ENCODE results near the gene FGR.

FGR gene

GRCh38 chr1:27601771-27602461 is 33.1 kb downstream of the FGR start:
- peak overlapping the region; percentile 39 for H3K4me3 ChIP-seq (ENCODE audit: low read depth, low read length)

GRCh38 chr1:27601321-27601770 is 33.6 kb downstream of the FGR start:
- H3K4me3 ChIP-seq (ENCODE audit: low read depth, low read length), result no peak overlapping the region

DNA sequence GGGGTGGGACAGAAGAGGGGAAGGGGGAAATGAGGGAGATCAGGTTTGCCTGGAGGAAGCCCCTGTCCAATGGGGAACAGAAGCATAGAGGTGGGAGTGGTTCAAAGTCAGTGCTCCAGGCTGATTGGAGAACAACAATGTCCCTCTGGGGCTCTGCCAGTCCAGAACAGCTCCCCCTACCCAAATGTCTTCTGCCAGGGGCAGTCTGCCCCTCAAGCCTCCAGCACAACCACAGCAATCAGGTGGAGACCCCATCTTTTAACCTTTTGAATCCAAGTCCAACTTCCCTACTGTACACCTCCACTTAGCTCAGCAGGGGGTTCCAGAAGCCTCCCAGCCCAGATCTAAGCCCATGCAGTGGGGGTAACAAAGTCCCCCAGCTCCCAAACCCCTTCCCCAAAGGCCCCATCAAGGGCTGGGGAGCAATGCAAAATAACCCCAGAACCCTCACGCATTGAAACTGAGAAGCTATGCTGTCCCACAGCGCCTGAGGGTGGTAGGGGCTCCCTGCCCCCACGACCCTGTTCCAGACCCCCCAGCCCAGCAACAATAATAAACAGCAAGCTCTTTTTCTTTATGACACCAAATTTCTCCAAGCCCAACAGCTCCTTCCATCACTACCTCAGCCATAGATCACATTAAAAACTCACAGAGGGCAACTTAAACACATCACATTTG is 34.3 kb downstream of the FGR start:
- H3K4me3 ChIP-seq (ENCODE audit: low read depth, low read length), result no peak overlapping the region

DNA sequence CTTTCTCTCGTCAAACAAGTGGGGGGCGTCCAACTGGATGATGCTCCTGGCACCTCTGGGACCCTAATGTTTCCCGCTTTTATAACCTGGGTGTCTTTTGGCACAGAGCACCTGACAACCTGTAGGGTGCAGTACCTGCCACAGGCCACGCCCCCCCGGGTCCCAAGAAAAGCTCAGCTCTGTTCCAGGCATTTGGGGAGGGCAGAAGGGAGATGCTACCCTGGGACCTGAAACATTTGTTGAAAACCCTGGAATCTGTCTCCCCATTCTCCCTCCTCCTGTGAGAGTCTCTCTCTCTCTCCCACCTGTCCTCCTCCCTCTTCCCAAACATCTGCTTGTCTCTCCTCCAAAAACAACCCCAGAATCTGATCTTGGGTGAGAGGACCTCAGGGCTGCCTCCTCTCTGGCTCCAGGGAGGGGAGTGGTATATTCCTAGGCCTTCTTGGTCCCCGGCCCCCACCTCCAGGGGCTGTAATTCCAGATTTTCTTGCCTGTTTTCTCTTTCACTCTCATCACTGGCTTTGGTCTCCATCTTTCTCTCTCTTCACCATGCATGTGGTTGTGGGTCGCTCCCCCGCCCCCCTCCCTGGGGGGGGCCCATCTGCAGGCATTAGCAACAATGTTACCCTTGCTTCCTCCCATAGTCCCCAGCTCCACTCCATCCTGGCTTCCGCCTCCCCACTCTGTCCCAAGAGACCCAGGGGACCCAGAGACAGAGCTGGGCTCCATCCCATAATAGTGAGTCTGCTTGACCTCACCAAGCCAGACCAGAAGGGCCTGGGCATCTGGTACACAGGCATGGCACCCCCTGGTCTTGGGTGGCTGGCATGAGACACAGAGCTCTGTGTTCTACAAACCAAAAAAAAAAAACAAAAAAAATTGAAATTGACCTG is 35.1 kb downstream of the FGR start:
- H3K4me3 ChIP-seq (ENCODE audit: low read depth, low read length), result no peak overlapping the region

- no peak overlapping the region for H3K4me3 ChIP-seq (ENCODE audit: low read depth, low read length)
Observed at GRCh38 chr1:27598902-27599528, 36.0 kb downstream of the FGR start.

DNA sequence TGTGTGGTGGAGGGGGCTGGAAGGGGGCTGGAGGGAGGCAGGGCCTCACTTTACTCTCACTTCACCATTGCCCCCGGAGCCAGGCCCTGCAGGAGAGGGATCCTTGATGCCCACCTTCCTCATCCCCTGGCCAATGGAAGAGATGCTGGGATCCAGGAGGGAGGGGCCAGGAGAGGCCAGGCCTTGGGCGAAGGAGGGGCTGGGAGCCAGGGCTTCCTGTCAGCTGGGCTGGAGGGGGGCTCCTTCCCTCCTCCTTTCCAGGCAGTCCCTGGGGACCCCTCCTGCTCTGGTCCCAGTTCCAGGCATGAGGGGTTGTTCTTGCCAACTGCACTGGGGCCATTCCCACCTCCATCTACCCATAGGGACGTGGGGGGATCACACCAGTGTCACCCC is 36.7 kb downstream of the FGR start:
- no peak overlapping the region for H3K4me3 ChIP-seq (ENCODE audit: low read depth, low read length)

DNA sequence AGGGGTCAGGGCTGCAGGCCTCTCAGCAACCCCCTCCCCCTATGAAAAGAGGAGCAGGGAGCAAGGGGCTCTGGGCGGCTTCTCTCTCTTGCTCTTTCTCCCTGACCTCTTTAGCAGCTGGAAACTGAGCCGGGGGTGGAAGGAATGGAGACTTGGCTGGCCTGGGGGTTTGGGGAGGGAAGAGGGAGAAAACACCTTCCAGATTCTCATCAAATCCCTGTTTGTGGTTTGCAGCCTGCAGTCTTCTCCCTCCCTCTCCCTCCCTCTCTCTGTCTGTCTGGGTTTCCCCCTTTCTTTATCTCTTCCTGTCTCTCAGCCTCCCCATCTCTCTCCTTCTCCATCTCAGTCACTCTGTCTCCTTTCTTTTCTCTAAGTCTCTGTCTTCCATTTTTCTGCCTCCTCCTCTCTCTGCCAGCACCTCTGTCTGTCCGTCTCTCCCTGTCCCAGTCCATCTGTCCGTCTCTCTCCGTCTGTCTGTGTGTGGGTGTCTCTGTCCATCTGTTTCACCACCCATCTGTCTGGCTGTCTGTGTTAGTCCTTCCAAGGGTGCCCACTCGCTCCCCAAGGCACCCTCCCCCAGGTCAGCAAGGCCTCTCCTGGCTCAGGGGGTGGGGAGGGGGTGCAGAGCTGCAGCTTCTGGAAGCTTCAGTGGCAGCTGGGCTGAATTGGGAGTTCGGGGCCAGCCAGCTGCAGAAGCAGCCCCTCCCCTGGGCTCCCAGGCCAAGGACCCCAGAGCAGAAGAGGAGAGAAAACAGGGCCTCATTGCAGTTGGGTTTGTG is 37.3 kb downstream of the FGR start:
- no peak overlapping the region for H3K4me3 ChIP-seq (ENCODE audit: low read depth, low read length)

GRCh38 chr1:27596986-27597385 is 38.0 kb downstream of the FGR start:
- H3K4me3 ChIP-seq (ENCODE audit: low read depth, low read length), result no peak overlapping the region

DNA sequence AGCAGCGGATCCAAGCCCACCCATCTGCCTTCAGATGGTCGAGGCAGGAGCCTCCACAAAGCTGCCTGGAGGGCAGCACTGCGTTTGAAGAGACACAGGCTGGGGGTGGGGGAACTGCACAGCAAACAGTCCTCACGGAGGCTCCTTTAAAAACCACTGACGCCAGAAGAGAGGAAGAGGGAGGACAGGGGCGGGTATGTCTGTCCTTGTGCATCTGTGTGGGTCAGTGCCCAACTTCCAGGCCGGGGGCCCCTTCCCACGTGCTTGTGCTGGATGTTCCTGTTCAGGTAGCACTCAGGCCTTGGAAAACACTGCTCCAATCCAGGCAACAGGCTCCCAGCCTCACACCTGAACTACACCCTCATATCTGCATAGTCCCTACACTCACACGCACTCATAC is 38.7 kb downstream of the FGR start:
- no peak overlapping the region for H3K4me3 ChIP-seq (ENCODE audit: low read depth, low read length)

- no peak overlapping the region for H3K4me3 ChIP-seq (ENCODE audit: low read depth, low read length)
Observed at GRCh38 chr1:27595597-27595996, 39.4 kb downstream of the FGR start.

DNA sequence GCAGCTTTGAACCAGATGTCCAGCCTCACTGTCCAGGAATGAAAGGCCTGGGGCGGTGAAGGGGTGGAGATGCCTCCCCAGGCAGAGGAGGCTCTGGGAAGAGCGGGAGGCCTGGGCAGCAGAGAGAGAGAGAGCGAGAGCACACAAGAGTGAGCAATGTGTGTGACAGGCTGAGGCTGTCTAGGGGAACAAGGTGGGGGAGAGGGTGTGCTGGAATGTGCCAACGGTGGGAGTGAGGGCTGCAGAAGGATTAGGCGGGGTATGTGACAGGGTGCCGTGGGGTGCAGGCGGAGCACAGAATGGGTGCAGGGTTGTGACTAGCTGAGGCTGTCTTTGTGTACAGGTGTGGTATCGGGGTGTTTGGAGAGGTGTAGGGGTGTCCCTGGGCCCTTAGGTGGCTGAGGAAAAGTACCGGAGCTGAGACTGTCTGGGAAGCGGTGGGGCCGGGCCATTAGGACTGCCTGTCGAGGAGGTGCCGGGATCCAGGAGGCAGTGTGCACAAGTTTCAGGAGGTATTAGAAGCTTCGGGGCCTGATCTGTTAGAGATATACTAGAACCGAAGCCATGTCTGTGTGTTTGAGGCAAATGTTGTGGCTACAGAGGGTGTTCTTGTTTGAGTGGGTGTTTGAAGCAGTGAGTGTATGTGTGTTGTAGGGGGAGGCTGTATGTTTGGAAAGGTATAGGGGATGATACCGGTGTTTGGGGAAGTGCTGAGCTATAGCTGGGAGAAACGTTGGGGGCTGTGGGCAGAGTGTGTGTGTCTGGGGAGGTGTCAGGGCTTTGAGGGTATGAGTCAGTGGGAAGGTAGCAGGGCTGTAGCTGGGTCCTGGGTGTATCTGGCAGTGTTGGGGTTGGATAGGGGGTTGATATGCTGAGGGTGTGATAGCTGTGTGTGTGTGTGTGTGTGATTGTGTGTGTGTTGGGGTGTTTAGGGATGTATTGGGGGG is 40.1 kb downstream of the FGR start:
- H3K4me3 ChIP-seq (ENCODE audit: low read depth, low read length), result no peak overlapping the region

DNA sequence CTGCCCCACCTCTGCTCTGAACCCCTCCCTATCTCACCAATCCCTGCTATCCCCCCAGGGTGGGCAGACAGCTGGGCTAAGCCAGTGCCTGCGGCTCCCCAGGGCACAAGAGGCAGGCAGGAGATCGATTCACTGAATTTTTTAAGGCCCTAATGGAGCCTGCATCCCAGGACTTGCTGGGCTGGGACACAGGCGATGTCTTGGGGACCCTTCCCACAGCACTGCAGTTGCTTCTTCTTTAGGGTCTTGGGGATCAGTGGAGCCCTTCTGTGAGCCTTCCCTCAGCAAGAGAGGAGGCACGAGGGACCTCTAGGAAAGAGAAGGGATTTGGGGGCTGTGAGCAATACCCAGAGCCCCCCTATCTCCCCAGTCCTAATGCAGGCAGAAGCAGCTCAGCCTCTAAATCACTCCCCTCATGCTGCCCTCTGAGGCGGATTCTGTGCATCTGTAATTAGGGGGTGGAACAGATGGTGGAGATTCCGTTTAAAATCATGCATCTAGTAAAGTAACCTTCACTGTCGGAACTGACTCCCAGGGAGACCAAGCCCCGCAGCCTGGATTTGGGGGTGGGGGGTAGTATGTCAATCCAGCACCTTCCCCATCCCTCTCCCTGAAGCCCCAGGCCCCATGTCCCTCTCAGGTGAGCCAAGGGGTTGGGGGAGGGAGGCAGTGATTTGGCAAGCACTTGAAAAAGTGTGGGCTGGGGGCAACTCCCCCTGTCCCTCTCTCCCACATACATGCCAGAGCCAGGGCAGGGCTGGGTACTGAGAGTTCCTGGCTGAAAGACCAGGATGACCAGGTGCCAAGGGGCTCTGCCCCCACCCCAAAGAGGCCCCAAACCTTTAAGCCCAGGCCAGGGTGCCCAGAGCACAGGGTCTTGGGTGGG is 41.1 kb downstream of the FGR start:
- no peak overlapping the region for H3K4me3 ChIP-seq (ENCODE audit: low read depth, low read length)

DNA sequence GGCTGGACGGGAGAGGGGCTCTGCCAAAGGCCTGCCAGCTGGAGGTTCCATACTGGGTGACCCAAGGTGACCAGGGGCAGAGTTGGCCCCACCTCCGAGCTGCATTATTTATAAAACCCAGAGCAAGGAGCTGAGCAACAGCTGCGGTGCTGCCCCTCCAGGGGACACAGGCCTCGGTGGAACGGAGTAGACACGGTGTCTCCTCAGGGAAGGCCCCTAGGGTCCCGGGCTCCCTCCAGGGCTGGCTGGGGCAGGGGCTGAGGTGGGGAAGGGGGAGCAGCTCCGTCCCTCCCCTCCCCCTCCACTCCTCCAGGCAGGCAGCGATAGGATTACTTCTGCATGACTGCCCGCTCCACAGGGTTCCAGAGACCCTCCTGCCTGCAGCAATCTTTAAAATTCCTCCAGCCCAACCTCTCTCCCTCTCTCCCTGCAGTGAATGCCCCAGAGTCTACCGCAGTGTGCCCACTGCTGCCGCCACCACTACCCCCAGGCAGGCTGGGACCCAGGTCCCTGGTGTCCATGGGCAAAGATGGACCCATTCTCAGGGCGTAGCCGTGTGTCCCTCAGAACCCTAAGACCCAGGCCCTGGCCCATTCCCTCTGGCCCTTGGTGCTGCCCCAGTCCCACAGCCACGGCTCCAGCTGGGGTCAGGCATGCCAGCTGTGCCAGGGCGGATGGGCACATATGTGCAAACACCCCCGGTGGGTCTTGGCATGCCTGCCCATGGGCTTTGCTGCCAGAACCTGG is 41.9 kb downstream of the FGR start:
- no peak overlapping the region for H3K4me3 ChIP-seq (ENCODE audit: low read depth, low read length)

- no peak overlapping the region for H3K4me3 ChIP-seq (ENCODE audit: low read depth, low read length)
Observed at GRCh38 chr1:27592232-27592930, 42.6 kb downstream of the FGR start.

- no peak overlapping the region for H3K4me3 ChIP-seq (ENCODE audit: low read depth, low read length)
Observed at GRCh38 chr1:27591622-27592021, 43.4 kb downstream of the FGR start.

DNA sequence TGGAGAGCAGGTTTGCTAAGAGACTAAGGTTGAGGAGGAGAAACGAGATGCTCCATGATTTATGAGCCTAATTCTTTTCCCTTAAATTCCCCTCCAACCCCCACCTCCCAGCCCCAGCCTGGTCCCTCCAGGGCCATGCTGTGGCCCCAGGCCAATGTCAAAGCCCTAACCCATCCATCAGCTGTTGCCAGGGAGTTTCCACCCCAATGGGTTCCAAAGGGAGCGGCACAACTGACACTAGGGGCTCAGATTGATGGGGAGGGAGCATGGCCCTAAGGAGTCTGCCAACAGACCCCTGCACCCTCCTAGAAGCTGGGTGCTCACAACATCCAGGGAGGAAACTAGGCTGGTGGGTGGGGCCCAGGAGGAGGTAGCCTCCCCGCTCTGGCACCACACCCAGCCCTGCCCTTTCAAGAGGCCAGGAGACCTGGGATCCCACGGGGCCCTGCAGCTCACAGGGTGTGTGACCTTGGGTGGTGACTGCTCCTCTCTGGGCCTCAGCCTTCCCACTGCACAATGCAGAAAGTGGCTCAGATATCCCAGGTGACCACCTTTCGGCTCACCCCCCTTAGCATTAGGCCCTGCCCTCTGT is 44.0 kb downstream of the FGR start:
- H3K4me3 ChIP-seq (ENCODE audit: low read depth, low read length), result no peak overlapping the region

All from iPS-11a (cell line).